GM23338 (cell line): ENCODE data around the gene PHRF1. TPM values are rescaled to one million over a fixed set of nuclear protein-coding genes. Genes with fewer than 3 reads are reported as not detected.
A peak's percentile ranks its signal among the peaks of the same experiment; 100 is the strongest.

Source experiments
- ATAC-seq: fragments of 200-7000 bp; cut with Tn5 transposase; 3 replicates; pipeline ENCODE4 v1.9.1; 2020
- DNase-seq: peaks from one replicate; pipeline ENCODE4 v3.0.0-alpha.2; 2015; ENCODE audit warnings: low spot score
- H2AFZ ChIP-seq: fragments of 200-600 bp; sonication (generic); 2 replicates; pipeline ENCODE4 v1.8.0; 2016; ENCODE audit warnings: antibody characterized with exemption, mild to moderate bottlenecking, moderate library complexity
- H3F3A ChIP-seq: fragments of 200-600 bp; sonication (generic); replicated peaks from 2 replicates; pipeline ENCODE4 v1.8.0; 2017; ENCODE audit warnings: antibody characterized with exemption, mixed run types, low read depth
- H3K27ac ChIP-seq: fragments of 200-600 bp; sonication (generic); 2 replicates; pipeline ENCODE4 v1.6.1; 2016; ENCODE audit warnings: low read depth
- H3K27me3 ChIP-seq: fragments of 200-600 bp; sonication (generic); 2 replicates; pipeline ENCODE4 v1.8.0; 2016; ENCODE audit warnings: mild to moderate bottlenecking, mixed run types, moderate library complexity; ENCODE audit not compliant: insufficient read depth
- H3K36me3 ChIP-seq: fragments of 200-600 bp; sonication (generic); 2 replicates; pipeline ENCODE4 v1.8.0; 2016; ENCODE audit warnings: mild to moderate bottlenecking; ENCODE audit not compliant: insufficient read depth
- H3K4me1 ChIP-seq: fragments of 200-600 bp; sonication (generic); 2 replicates; pipeline ENCODE4 v1.8.0; 2016; ENCODE audit warnings: mild to moderate bottlenecking, moderate library complexity; ENCODE audit not compliant: insufficient read depth
- H3K4me2 ChIP-seq: fragments of 200-600 bp; sonication (generic); 2 replicates; pipeline ENCODE4 v1.7.1; 2017; ENCODE audit warnings: mixed run types
- H3K4me3 ChIP-seq: fragments of 200-600 bp; sonication (generic); 2 replicates; pipeline ENCODE4 v1.6.1; 2016; ENCODE audit warnings: mixed run types
- H3K79me2 ChIP-seq: fragments of 200-600 bp; sonication (generic); replicated peaks from 2 replicates; pipeline ENCODE4 v1.8.0; 2017; ENCODE audit warnings: mild to moderate bottlenecking; ENCODE audit not compliant: insufficient read depth
- H3K9me2 ChIP-seq: fragments of 200-600 bp; sonication (generic); 2 replicates; pipeline ENCODE4 v1.8.0; 2017; ENCODE audit not compliant: insufficient read depth
- H4K20me1 ChIP-seq: fragments of 200-600 bp; sonication (generic); replicated peaks from 2 replicates; pipeline ENCODE4 v1.8.0; 2017; ENCODE audit warnings: mild to moderate bottlenecking; ENCODE audit not compliant: insufficient read depth
- H3K27ac Mint-ChIP-seq: 2 replicates; pipeline ENCODE4 v1.8.0; 2020; ENCODE audit warnings: inconsistent platforms, mild to moderate bottlenecking, moderate library complexity, mixed read lengths
- H3K27me3 Mint-ChIP-seq: 3 replicates; pipeline ENCODE4 v1.8.0; 2022; ENCODE audit warnings: low read depth, mild to moderate bottlenecking, moderate library complexity, mixed read lengths, inconsistent platforms; ENCODE audit not compliant: insufficient read depth, poor library complexity
- H3K36me3 Mint-ChIP-seq: 3 replicates; pipeline ENCODE4 v1.8.0; 2021; ENCODE audit warnings: low read depth, mild to moderate bottlenecking, inconsistent platforms, moderate library complexity, mixed read lengths
- H3K4me1 Mint-ChIP-seq: 3 replicates; pipeline ENCODE4 v1.8.0; 2020; ENCODE audit warnings: mild to moderate bottlenecking, inconsistent platforms, mixed read lengths
- H3K4me3 Mint-ChIP-seq: 3 replicates; pipeline ENCODE4 v1.8.0; 2021; ENCODE audit warnings: moderate library complexity, mild to moderate bottlenecking, inconsistent platforms, mixed read lengths
- H3K9me3 Mint-ChIP-seq: 3 replicates; pipeline ENCODE4 v1.8.0; 2020; ENCODE audit warnings: moderate library complexity, mild to moderate bottlenecking, inconsistent platforms, mixed read lengths
- ETS1 ChIP-seq: IDR thresholded peaks from 2 replicates; pipeline ENCODE4 v1.6.1; 2016; ENCODE audit warnings: antibody characterized with exemption
- EZH2 ChIP-seq: fragments of 200-600 bp; sonication (generic); IDR thresholded peaks from one replicate; pipeline ENCODE4 v1.8.0; 2017; ENCODE audit warnings: antibody characterized with exemption, mild to moderate bottlenecking, low read depth; ENCODE audit not compliant: unreplicated experiment
- EZH2phosphoT487 ChIP-seq: fragments of 200-600 bp; sonication (generic); IDR thresholded peaks from one replicate; pipeline ENCODE4 v1.8.1; 2018; ENCODE audit warnings: antibody characterized with exemption; ENCODE audit not compliant: unreplicated experiment
- JUNB ChIP-seq: IDR thresholded peaks from one replicate; pipeline ENCODE4 v1.6.1; 2016; ENCODE audit warnings: antibody characterized with exemption; ENCODE audit not compliant: unreplicated experiment
- NANOG ChIP-seq: IDR thresholded peaks from 2 replicates; pipeline ENCODE4 v1.6.1; 2016; ENCODE audit warnings: antibody characterized with exemption, borderline replicate concordance
- POLR2AphosphoS5 ChIP-seq: IDR thresholded peaks from 2 replicates; pipeline ENCODE4 v1.6.1; 2016; ENCODE audit warnings: antibody characterized with exemption, low read depth
- REST ChIP-seq: IDR thresholded peaks from one replicate; pipeline ENCODE4 v1.6.1; 2018; ENCODE audit warnings: antibody characterized with exemption; ENCODE audit not compliant: unreplicated experiment
- ZNF114 ChIP-seq: fragments of 250-450 bp; sonication (Bioruptor Pico); IDR thresholded peaks from 2 replicates; pipeline ENCODE4 v1.5.0; 2020; ENCODE audit warnings: mild to moderate bottlenecking, moderate library complexity
- ZNF331 ChIP-seq: fragments of 250-450 bp; sonication (Bioruptor Pico); IDR thresholded peaks from 2 replicates; pipeline ENCODE4 v1.5.0; 2020; ENCODE audit warnings: low read depth, mild to moderate bottlenecking, moderate library complexity
- ZNF462 ChIP-seq: fragments of 250-450 bp; sonication (Bioruptor Pico); IDR thresholded peaks from 2 replicates; pipeline ENCODE4 v1.5.0; 2020; ENCODE audit warnings: mild to moderate bottlenecking, moderate library complexity
- polyA plus RNA-seq: library from polyadenylated mRNA; unstranded; fragments of >200 nt; fragmentation: Nextera tagmentation; extraction: Ambion mirVana; gene quantifications from 2 replicates; pipeline ENCODE4 v1.2.1, GENCODE V29; 2016
- total RNA-seq: library from RNA; depleted of rRNA; stranded (reverse); fragments of >200 nt; shearing (Covaris generic); gene quantifications from 2 replicates; pipeline ENCODE4 v1.2.3, GENCODE V29; 2014

Gene PHRF1
- total and polyA plus RNA-seq, 2 experiments from 2014 or later, result 11.0 to 45.9 TPM

GRCh38 chr11:624705-625635 lies 48.7 kb downstream of the PHRF1 start, which contains the start of gene CDHR5 (continued):
- TF ChIP-seq ZNF462 (CRISPR knock-in tag), result no peak
- no peak for TF ChIP-seq ZNF331 (CRISPR knock-in tag)
- TF ChIP-seq POLR2AphosphoS5, result no peak
- no peak for TF ChIP-seq EZH2
- no peak for TF ChIP-seq JUNB

- peaks cover 4% of the 10 kb centered on the region; the same call in 1 of the 2 replicates for H3K4me1 ChIP-seq
- Mint-ChIP-seq H3K4me1 (peaks cover 21% of the 10 kb centered on the region), H3K4me3 (no peak overlapping the region), H3K9me3 (peaks cover 15% of the 10 kb centered on the region), H3K27me3 (peaks cover 32% of the 10 kb centered on the region), H3K27ac (no peak overlapping the region), H3K36me3 (peaks cover 3% of the 10 kb centered on the region; the same call in 1 of the 3 replicates)
- H3F3A ChIP-seq, result 0 out of 2 replicates have a peak, but pooled peaks cover 9% of the 10 kb centered on the region
- no peaks in the 10 kb centered on the region for H4K20me1 ChIP-seq
- H3K9me2 ChIP-seq, result no peaks in the 10 kb centered on the region
- H3K4me3 ChIP-seq, result no peak overlapping the region
- DNase-seq (no peak), ATAC-seq (peak; percentile 10)
- no peaks in the 10 kb centered on the region for H3K79me2 ChIP-seq
- TF ChIP-seq ETS1, result no peak
- no peak for TF ChIP-seq NANOG
- TF ChIP-seq REST, result no peak
- no peak for TF ChIP-seq ZNF114 (CRISPR knock-in tag)
- no peak for TF ChIP-seq EZH2phosphoT487
- no peak for TF ChIP-seq ZNF331 (CRISPR knock-in tag)
- no peak for TF ChIP-seq EZH2
- peaks cover 24% of the 10 kb centered on the region for H3K27me3 ChIP-seq
- H2AFZ ChIP-seq, result no peak overlapping the region
- H3K4me2 ChIP-seq, result no peak overlapping the region
- no peak overlapping the region for H3K27ac ChIP-seq
- no peaks in the 10 kb centered on the region for H3K36me3 ChIP-seq
Observed at GRCh38 chr11:625636-626268, 49.5 kb downstream of the PHRF1 start.
